H9 (cell line): ENCODE data around the gene GDPD2. TPM values are rescaled to one million over a fixed set of nuclear protein-coding genes. Genes with fewer than 3 reads are reported as not detected.

Experiments used
- DNase-seq: peaks from one replicate; pipeline ENCODE4 v3.0.0-alpha.2; 2017
- H2AFZ ChIP-seq: one replicate; pipeline ENCODE4 v1.6.1; 2013; ENCODE audit warnings: mild to moderate bottlenecking, low read length, control low read depth, moderate library complexity
- H2AK5ac ChIP-seq: 2 replicates; pipeline ENCODE4 v1.6.1; 2013; ENCODE audit warnings: low read length, control low read depth, mixed read lengths; ENCODE audit not compliant: insufficient read length
- H2BK120ac ChIP-seq: one replicate; pipeline ENCODE4 v1.6.1; 2013; ENCODE audit warnings: low read depth, mild to moderate bottlenecking, low read length, control low read depth, inconsistent platforms; ENCODE audit not compliant: poor library complexity, severe bottlenecking
- H2BK12ac ChIP-seq: 2 replicates; pipeline ENCODE4 v1.6.1; 2013; ENCODE audit warnings: low read length, control low read depth, mixed read lengths, low read depth; ENCODE audit not compliant: insufficient read length
- H2BK15ac ChIP-seq: 2 replicates; pipeline ENCODE4 v1.6.1; 2013; ENCODE audit warnings: low read depth, low read length, control low read depth
- H2BK20ac ChIP-seq: one replicate; pipeline ENCODE4 v1.6.1; 2013; ENCODE audit warnings: low read depth, mild to moderate bottlenecking, low read length, control low read depth, inconsistent platforms; ENCODE audit not compliant: poor library complexity, severe bottlenecking
- H2BK5ac ChIP-seq: 2 replicates; pipeline ENCODE4 v1.6.1; 2013; ENCODE audit warnings: low read length, control low read depth, mixed read lengths; ENCODE audit not compliant: insufficient read length
- H3K14ac ChIP-seq: 2 replicates; pipeline ENCODE4 v1.6.1; 2013; ENCODE audit warnings: low read length, control low read depth; ENCODE audit not compliant: insufficient read depth
- H3K18ac ChIP-seq: 2 replicates; pipeline ENCODE4 v1.6.1; 2013; ENCODE audit warnings: low read depth, mild to moderate bottlenecking, mixed read lengths, low read length, control low read depth; ENCODE audit not compliant: insufficient read length
- H3K23ac ChIP-seq: 2 replicates; pipeline ENCODE4 v1.6.1; 2013; ENCODE audit warnings: low read length, control low read depth, mixed read lengths, low read depth; ENCODE audit not compliant: insufficient read length
- H3K23me2 ChIP-seq: 2 replicates; pipeline ENCODE4 v1.6.1; 2013; ENCODE audit warnings: low read depth, mild to moderate bottlenecking, mixed read lengths, low read length, control low read depth; ENCODE audit not compliant: insufficient read length, poor library complexity, severe bottlenecking
- H3K27ac ChIP-seq: 2 replicates; pipeline ENCODE4 v1.5.1; 2013; ENCODE audit warnings: low read length, control low read depth, mixed read lengths, low read depth; ENCODE audit not compliant: insufficient read length
- H3K27me3 ChIP-seq: 2 replicates; pipeline ENCODE4 v1.6.1; 2013; ENCODE audit warnings: low read length, control low read depth, inconsistent platforms; ENCODE audit not compliant: insufficient read depth
- H3K4ac ChIP-seq: 2 replicates; pipeline ENCODE4 v1.6.1; 2013; ENCODE audit warnings: low read depth, mild to moderate bottlenecking, control low read depth, inconsistent platforms, low read length, moderate library complexity
- H3K4me1 ChIP-seq: 2 replicates; pipeline ENCODE4 v1.6.1; 2013; ENCODE audit warnings: low read length, control low read depth, inconsistent platforms; ENCODE audit not compliant: insufficient read depth
- H3K4me2 ChIP-seq: 2 replicates; pipeline ENCODE4 v1.6.1; 2013; ENCODE audit warnings: low read length, control low read depth, mixed read lengths; ENCODE audit not compliant: insufficient read length, insufficient read depth
- H3K56ac ChIP-seq: 2 replicates; pipeline ENCODE4 v1.6.1; 2013; ENCODE audit warnings: low read depth, mild to moderate bottlenecking, mixed read lengths, low read length, control low read depth; ENCODE audit not compliant: insufficient read length
- H3K79me1 ChIP-seq: 2 replicates; pipeline ENCODE4 v1.6.1; 2013; ENCODE audit warnings: low read depth, mild to moderate bottlenecking, moderate library complexity, low read length, control low read depth, inconsistent platforms; ENCODE audit not compliant: insufficient read depth, poor library complexity, severe bottlenecking
- H3K79me2 ChIP-seq: 2 replicates; pipeline ENCODE4 v1.6.1; 2013; ENCODE audit warnings: low read length, control low read depth, inconsistent platforms; ENCODE audit not compliant: insufficient read depth
- H3K9ac ChIP-seq: 2 replicates; pipeline ENCODE4 v1.6.1; 2013; ENCODE audit warnings: low read length, control low read depth, mixed read lengths; ENCODE audit not compliant: insufficient read length; ENCODE audit errors: extremely low read depth
- H3K9me3 ChIP-seq: one replicate; pipeline ENCODE4 v1.6.1; 2013; ENCODE audit warnings: low read depth, low read length, inconsistent platforms; ENCODE audit not compliant: control insufficient read depth
- H3T11ph ChIP-seq: one replicate; pipeline ENCODE4 v1.6.1; 2013; ENCODE audit warnings: mild to moderate bottlenecking, low read length, control low read depth, inconsistent platforms
- H4K20me1 ChIP-seq: one replicate; pipeline ENCODE4 v1.6.1; 2013; ENCODE audit not compliant: control insufficient read depth, insufficient read length, insufficient read depth
- H4K5ac ChIP-seq: 2 replicates; pipeline ENCODE4 v1.6.1; 2013; ENCODE audit warnings: low read depth, mild to moderate bottlenecking, mixed read lengths, low read length, control low read depth; ENCODE audit not compliant: insufficient read length
- H4K8ac ChIP-seq: replicated peaks from 2 replicates; pipeline ENCODE4 v1.6.1; 2013; ENCODE audit warnings: low read length, control low read depth, mixed read lengths, low read depth; ENCODE audit not compliant: insufficient read length
- H4K91ac ChIP-seq: 2 replicates; pipeline ENCODE4 v1.6.1; 2013; ENCODE audit warnings: low read depth, mild to moderate bottlenecking, moderate library complexity, mixed read lengths, low read length, control low read depth; ENCODE audit not compliant: insufficient read length
- H3K27ac Mint-ChIP-seq, 3 experiments: 2 replicates in 2 of 3; 3 replicates in 1 of 3; pipeline ENCODE4 v1.8.0; 2020 to 2021; ENCODE audit warnings: mixed read lengths in 3 of 3, mild to moderate bottlenecking in 1 of 3, moderate library complexity in 1 of 3
- H3K27me3 Mint-ChIP-seq: 2 replicates; pipeline ENCODE4 v1.8.0; 2021; ENCODE audit warnings: low read depth, mild to moderate bottlenecking, moderate library complexity, mixed read lengths
- H3K36me3 Mint-ChIP-seq, 3 experiments: 2 replicates in 2 of 3; 3 replicates in 1 of 3; pipeline ENCODE4 v1.8.0; 2020 to 2021; ENCODE audit warnings: low read depth in 3 of 3, mixed read lengths in 3 of 3; ENCODE audit not compliant: insufficient read depth in 1 of 3
- H3K4me1 Mint-ChIP-seq, 2 experiments: 2 replicates each; pipeline ENCODE4 v1.8.0; 2020; ENCODE audit warnings: mixed read lengths in 2 of 2
- H3K4me3 Mint-ChIP-seq, 2 experiments: 2 replicates in 1 of 2; 3 replicates in 1 of 2; pipeline ENCODE4 v1.8.0; 2020 to 2021; ENCODE audit warnings: mild to moderate bottlenecking in 2 of 2, mixed read lengths in 2 of 2, moderate library complexity in 1 of 2
- H3K9me3 Mint-ChIP-seq, 2 experiments: 2 replicates in 1 of 2; 3 replicates in 1 of 2; pipeline ENCODE4 v1.8.0; 2020; ENCODE audit warnings: mild to moderate bottlenecking in 2 of 2, mixed read lengths in 2 of 2, moderate library complexity in 1 of 2
- WGBS: extraction: QIAGEN DNeasy Blood & Tissue Kit; methylation state at CpG from one replicate; pipeline ENCODE4 v1.1.7; 2013; ENCODE audit warnings: missing lambda C conversion rate, low lambda C conversion rate, mixed read lengths; ENCODE audit not compliant: insufficient read length; ENCODE audit errors: extremely low coverage; 5-methylcytosine and 5-hydroxymethylcytosine counted together
- total RNA-seq: library from RNA; stranded (reverse); gene quantifications from 2 replicates; pipeline ENCODE4 v1.2.1, GENCODE V29; 2021
- TF ChIP-seq, protein P1 (sequence below): fragments of 200-600 bp; sonication (generic); conservative IDR thresholded peaks from 3 replicates; pipeline ENCODE4 v1.8.0; 2021; ENCODE audit warnings: antibody characterized with exemption, mild to moderate bottlenecking

GDPD2 gene
- total RNA-seq, 1 experiment from 2014 or later, result 13.9 TPM

DNA sequence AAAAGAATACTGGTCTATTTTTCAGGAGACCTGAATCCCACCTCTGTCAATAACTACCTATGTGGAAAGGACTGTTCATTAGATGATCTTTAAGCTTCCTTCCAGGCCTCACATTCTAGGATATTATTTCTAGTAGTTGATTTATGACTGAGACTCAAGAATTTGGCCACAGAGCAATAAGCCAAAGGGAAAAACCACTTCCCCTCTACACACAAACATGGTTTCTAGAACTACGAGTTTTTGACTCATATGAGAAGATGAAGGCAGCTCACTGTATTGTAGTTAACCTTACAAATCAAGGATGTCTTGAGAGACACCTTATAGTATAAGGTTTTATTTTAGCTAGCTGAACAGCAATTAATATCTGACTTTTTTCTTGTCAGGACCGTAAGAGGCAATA, 36.9 kb upstream of the GDPD2 start:
- Histone ChIP-seq H4K20me1 (no peaks in the 10 kb centered on the region), H3K4me1 (no peaks in the 10 kb centered on the region), H4K5ac (no peak overlapping the region), H3K79me2 (no peaks in the 10 kb centered on the region), H3K23me2 (no peaks in the 10 kb centered on the region), H2AK5ac (no peak overlapping the region), H4K8ac (no peak overlapping the region), H2BK5ac (no peak overlapping the region), H3K9me3 (peaks cover 6% of the 10 kb centered on the region), H3K4ac (no peak overlapping the region), H3K9ac (no peak overlapping the region), H2BK120ac (no peak overlapping the region), H2BK12ac (no peak overlapping the region), H3K79me1 (no peaks in the 10 kb centered on the region), H3K14ac (no peak overlapping the region), H3K56ac (no peak overlapping the region), H3K23ac (no peak overlapping the region), H2AFZ (no peak overlapping the region), H2BK15ac (no peak overlapping the region), H2BK20ac (no peak overlapping the region), H3K4me2 (no peak overlapping the region), H3K27me3 (no peaks in the 10 kb centered on the region), H3K18ac (no peak overlapping the region), H3T11ph (no peak overlapping the region), H4K91ac (no peak overlapping the region), H3K27ac (no peak overlapping the region)
- TF ChIP-seq, protein P1, sequence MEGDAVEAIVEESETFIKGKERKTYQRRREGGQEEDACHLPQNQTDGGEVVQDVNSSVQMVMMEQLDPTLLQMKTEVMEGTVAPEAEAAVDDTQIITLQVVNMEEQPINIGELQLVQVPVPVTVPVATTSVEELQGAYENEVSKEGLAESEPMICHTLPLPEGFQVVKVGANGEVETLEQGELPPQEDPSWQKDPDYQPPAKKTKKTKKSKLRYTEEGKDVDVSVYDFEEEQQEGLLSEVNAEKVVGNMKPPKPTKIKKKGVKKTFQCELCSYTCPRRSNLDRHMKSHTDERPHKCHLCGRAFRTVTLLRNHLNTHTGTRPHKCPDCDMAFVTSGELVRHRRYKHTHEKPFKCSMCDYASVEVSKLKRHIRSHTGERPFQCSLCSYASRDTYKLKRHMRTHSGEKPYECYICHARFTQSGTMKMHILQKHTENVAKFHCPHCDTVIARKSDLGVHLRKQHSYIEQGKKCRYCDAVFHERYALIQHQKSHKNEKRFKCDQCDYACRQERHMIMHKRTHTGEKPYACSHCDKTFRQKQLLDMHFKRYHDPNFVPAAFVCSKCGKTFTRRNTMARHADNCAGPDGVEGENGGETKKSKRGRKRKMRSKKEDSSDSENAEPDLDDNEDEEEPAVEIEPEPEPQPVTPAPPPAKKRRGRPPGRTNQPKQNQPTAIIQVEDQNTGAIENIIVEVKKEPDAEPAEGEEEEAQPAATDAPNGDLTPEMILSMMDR, result no peak
- Mint-ChIP-seq H3K36me3 (peaks cover 31 to 78% (median 67%) of the 10 kb centered on the region in 3 experiments), H3K9me3 (peaks cover 52 to 74% of the 10 kb centered on the region in 2 experiments), H3K27ac (no peak overlapping the region), H3K4me3 (no peak overlapping the region), H3K4me1 (no peaks in the 10 kb centered on the region), H3K27me3 (no peaks in the 10 kb centered on the region)
- no peak for DNase-seq
- no CpG with 5 or more reads among the region's 2 CpGs for WGBS
